Endometrial microvascular endothelial cells (primary cell): ENCODE measurements around the gene NRROS. TPM values are rescaled to one million over a fixed set of nuclear protein-coding genes. Genes with fewer than 3 reads are reported as not detected.

ENCODE experiments used
- in situ Hi-C: cut with HindIII; loops from 2 replicates; pipeline ENCODE4 v1.10.0; 2017; ENCODE audit warnings: low sequenced_read_pairs, low pct_unique_long_range_greater_than_20kb; ENCODE audit errors: inconsistent ontology term
- total RNA-seq: library from RNA; depleted of rRNA; stranded (reverse); fragments of >200 nt; gene quantifications from one replicate; pipeline ENCODE4 v1.2.3, GENCODE V29; 2015; ENCODE audit errors: inconsistent ontology term

The NRROS gene
- total RNA-seq, 1 donor from 2014 or later: 5.7 TPM

- in situ Hi-C loops: no loop called here
These were observed 3.8 kb downstream of the NRROS start for GRCh38 chr3:196643201-196643749.

- in situ Hi-C loops: no loop called here
These were observed 4.3 kb downstream of the NRROS start for GRCh38 chr3:196643761-196644160.

GRCh38 chr3:196645096-196645495 lies 5.6 kb downstream of the NRROS start:
- in situ Hi-C loops: no loop called here

- in situ Hi-C loops: no loop called here
These were observed 6.6 kb downstream of the NRROS start for GRCh38 chr3:196645897-196646665.

- in situ Hi-C loops: no loop called here
These were observed 7.2 kb downstream of the NRROS start for GRCh38 chr3:196646666-196647216.

GRCh38 chr3:196650740-196651311 lies 11.3 kb downstream of the NRROS start:
- in situ Hi-C loops: no loop called here

- in situ Hi-C loops: no loop called here
These were observed 12.3 kb downstream of the NRROS start for GRCh38 chr3:196651819-196652218.

GRCh38 chr3:196652961-196653795 lies 13.7 kb downstream of the NRROS start:
- in situ Hi-C loops: no loop called here

GRCh38 chr3:196654006-196654734 lies 14.7 kb downstream of the NRROS start:
- in situ Hi-C loops: no loop called here

GRCh38 chr3:196654735-196655090 lies 15.2 kb downstream of the NRROS start:
- in situ Hi-C loops: no loop called here

GRCh38 chr3:196655496-196655895 lies 16.0 kb downstream of the NRROS start:
- in situ Hi-C loops: no loop called here

GRCh38 chr3:196656213-196656612 lies 16.7 kb downstream of the NRROS start:
- in situ Hi-C loops: no loop called here

- in situ Hi-C loops: no loop called here
These were observed 20.4 kb downstream of the NRROS start for GRCh38 chr3:196659901-196660351.

GRCh38 chr3:196660381-196661166 lies 21.1 kb downstream of the NRROS start:
- in situ Hi-C loops: no loop called here

- in situ Hi-C loops: no loop called here
These were observed 21.9 kb downstream of the NRROS start for GRCh38 chr3:196661400-196661799.

- in situ Hi-C loops: no loop called here
These were observed 22.5 kb downstream of the NRROS start for GRCh38 chr3:196662033-196662432.

- in situ Hi-C loops: no loop called here
These were observed 23.4 kb downstream of the NRROS start for GRCh38 chr3:196662711-196663571.
